GM21367 (cell line): ENCODE results near the gene SH3GL1.
"Not testable (repeated sequence)": the region's sequence is repeated elsewhere in the genome, so short reads cannot be mapped to it uniquely, and the experiment has no call there.

Experiments
- ATAC-seq: cut with Tn5 transposase; IDR thresholded peaks from one replicate; pipeline ENCODE4 v1.9.1; 2021; ENCODE audit not compliant: unreplicated experiment

Gene SH3GL1

GRCh38 chr19:4365791-4366665 is 34.3 kb downstream of the SH3GL1 start:
- no peak for ATAC-seq

GRCh38 chr19:4365341-4365740 is 35.0 kb downstream of the SH3GL1 start:
- no peak for ATAC-seq

GRCh38 chr19:4363571-4364304 is 36.6 kb downstream of the SH3GL1 start:
- ATAC-seq: no peak

- ATAC-seq: no peak
These were observed 37.4 kb downstream of the SH3GL1 start for GRCh38 chr19:4362831-4363545.

GRCh38 chr19:4362101-4362828 is 38.1 kb downstream of the SH3GL1 start:
- no peak for ATAC-seq

- ATAC-seq: no peak
These were observed 38.9 kb downstream of the SH3GL1 start for GRCh38 chr19:4361152-4362046.

GRCh38 chr19:4360641-4361151 is 39.7 kb downstream of the SH3GL1 start:
- ATAC-seq: no peak

- no peak for ATAC-seq
These were observed 40.2 kb downstream of the SH3GL1 start for GRCh38 chr19:4360081-4360569.

GRCh38 chr19:4359627-4360000 is 40.7 kb downstream of the SH3GL1 start:
- no peak for ATAC-seq

- ATAC-seq: no peak
These were observed 41.4 kb downstream of the SH3GL1 start for GRCh38 chr19:4358709-4359626.

GRCh38 chr19:4357921-4358326 is 42.4 kb downstream of the SH3GL1 start:
- no peak for ATAC-seq

GRCh38 chr19:4357095-4357797 is 43.1 kb downstream of the SH3GL1 start:
- no peak for ATAC-seq

GRCh38 chr19:4354897-4355296 is 45.5 kb downstream of the SH3GL1 start:
- ATAC-seq: no peak

GRCh38 chr19:4354282-4354681 is 46.1 kb downstream of the SH3GL1 start:
- ATAC-seq: no peak

GRCh38 chr19:4352701-4353121 is 47.6 kb downstream of the SH3GL1 start:
- no peak for ATAC-seq

GRCh38 chr19:4350726-4351125 is 49.6 kb downstream of the SH3GL1 start:
- ATAC-seq: no peak

GRCh38 chr19:4350111-4350510 is 50.2 kb downstream of the SH3GL1 start:
- ATAC-seq: no peak

GRCh38 chr19:4349225-4349624 is 51.1 kb downstream of the SH3GL1 start:
- not testable (repeated sequence) for ATAC-seq
